SJCRH30 (cell line): ENCODE data around the gene EXOC2. TPM values are rescaled to one million over a fixed set of nuclear protein-coding genes. Genes with fewer than 3 reads are reported as not detected.
A peak's percentile ranks its signal among the peaks of the same experiment; 100 is the strongest.
"Not testable (repeated sequence)": the region's sequence is repeated elsewhere in the genome, so short reads cannot be mapped to it uniquely, and the experiment has no call there.

Experiments
- DNase-seq, 2 experiments: peaks; one replicate each; pipeline ENCODE4 v3.0.0-alpha.2; 2015 to 2020
- H3K27ac ChIP-seq: fragments of 250-450 bp; sonication (Bioruptor Pico); 2 replicates; pipeline ENCODE4 v1.5.1; 2020; ENCODE audit warnings: mild to moderate bottlenecking, moderate library complexity
- H3K27me3 ChIP-seq: fragments of 250-450 bp; sonication (Bioruptor Pico); 2 replicates; pipeline ENCODE4 v1.5.1; 2020; ENCODE audit warnings: mild to moderate bottlenecking, moderate library complexity
- H3K36me3 ChIP-seq: fragments of 250-450 bp; sonication (Bioruptor Pico); 2 replicates; pipeline ENCODE4 v1.5.1; 2020; ENCODE audit warnings: mild to moderate bottlenecking, moderate library complexity
- H3K4me1 ChIP-seq: fragments of 250-450 bp; sonication (Bioruptor Pico); 2 replicates; pipeline ENCODE4 v1.5.1; 2020; ENCODE audit warnings: mild to moderate bottlenecking, moderate library complexity
- H3K4me3 ChIP-seq: fragments of 250-450 bp; sonication (Bioruptor Pico); 2 replicates; pipeline ENCODE4 v1.5.1; 2020; ENCODE audit warnings: mild to moderate bottlenecking, moderate library complexity
- H3K9me3 ChIP-seq: fragments of 250-450 bp; sonication (Bioruptor Pico); replicated peaks from 2 replicates; pipeline ENCODE4 v1.5.1; 2020; ENCODE audit warnings: mild to moderate bottlenecking, moderate library complexity
- total RNA-seq: library from RNA; depleted of rRNA; stranded (reverse); fragments of >200 nt; shearing (Covaris generic); gene quantifications from 2 replicates; pipeline ENCODE4 v1.2.3, GENCODE V29; 2014

Gene EXOC2
- total RNA-seq, 1 experiment from 2014 or later: 22.3 TPM

GRCh38 chr6:571892-572291 is 121.0 kb downstream of the EXOC2 start:
- H3K4me3 ChIP-seq: no peak overlapping the region
- no peak overlapping the region for H3K27ac ChIP-seq

GRCh38 chr6:570825-571224 is 122.1 kb downstream of the EXOC2 start:
- Histone ChIP-seq H3K27ac (no peak overlapping the region), H3K9me3 (no peaks in the 10 kb centered on the region), H3K27me3 (no peaks in the 10 kb centered on the region), H3K36me3 (no peaks in the 10 kb centered on the region), H3K4me3 (no peak overlapping the region), H3K4me1 (no peaks in the 10 kb centered on the region)
- no peak for DNase-seq

More at GRCh38 chr6:571892-572291, 121.0 kb downstream of the EXOC2 start:
- Histone ChIP-seq H3K36me3 (no peaks in the 10 kb centered on the region), H3K9me3 (no peaks in the 10 kb centered on the region), H3K27me3 (no peaks in the 10 kb centered on the region), H3K4me1 (no peaks in the 10 kb centered on the region)
- DNase-seq: no peak

GRCh38 chr6:568954-569523 is 123.9 kb downstream of the EXOC2 start:
- Histone ChIP-seq H3K4me3 (no peak overlapping the region), H3K36me3 (no peaks in the 10 kb centered on the region), H3K9me3 (no peaks in the 10 kb centered on the region), H3K27ac (no peak overlapping the region), H3K4me1 (no peaks in the 10 kb centered on the region), H3K27me3 (no peaks in the 10 kb centered on the region)
- DNase-seq: no peak

- no peaks in the 10 kb centered on the region for H3K36me3 ChIP-seq
- no peak overlapping the region for H3K27ac ChIP-seq
- H3K9me3 ChIP-seq: no peaks in the 10 kb centered on the region
- no peak for DNase-seq
- H3K4me1 ChIP-seq: no peaks in the 10 kb centered on the region
- no peak overlapping the region for H3K4me3 ChIP-seq
- H3K27me3 ChIP-seq: no peaks in the 10 kb centered on the region
These were observed 124.9 kb downstream of the EXOC2 start for GRCh38 chr6:568085-568484.

GRCh38 chr6:563863-564262 is 129.1 kb downstream of the EXOC2 start:
- Histone ChIP-seq H3K36me3 (no peaks in the 10 kb centered on the region), H3K9me3 (no peaks in the 10 kb centered on the region), H3K27ac (no peak overlapping the region), H3K27me3 (no peaks in the 10 kb centered on the region), H3K4me3 (no peak overlapping the region), H3K4me1 (no peaks in the 10 kb centered on the region)
- no peak for DNase-seq

GRCh38 chr6:562052-562676 is 130.8 kb downstream of the EXOC2 start:
- no peak for DNase-seq
- Histone ChIP-seq H3K9me3 (no peaks in the 10 kb centered on the region), H3K27me3 (no peaks in the 10 kb centered on the region), H3K27ac (no peak overlapping the region), H3K36me3 (no peaks in the 10 kb centered on the region), H3K4me1 (no peaks in the 10 kb centered on the region), H3K4me3 (no peak overlapping the region)

GRCh38 chr6:561335-561734 is 131.6 kb downstream of the EXOC2 start:
- not testable (repeated sequence) for H3K36me3 ChIP-seq, H3K27ac ChIP-seq

GRCh38 chr6:558959-559358 is 134.0 kb downstream of the EXOC2 start:
- Histone ChIP-seq H3K9me3 (no peaks in the 10 kb centered on the region), H3K4me1 (no peaks in the 10 kb centered on the region), H3K27me3 (no peaks in the 10 kb centered on the region), H3K27ac (no peak overlapping the region), H3K4me3 (no peak overlapping the region), H3K36me3 (no peaks in the 10 kb centered on the region)
- no peak for DNase-seq

More at GRCh38 chr6:561335-561734, 131.6 kb downstream of the EXOC2 start:
- not testable (repeated sequence) for DNase-seq, H3K4me1 ChIP-seq, H3K9me3 ChIP-seq, H3K27me3 ChIP-seq, H3K4me3 ChIP-seq

GRCh38 chr6:558089-558488 is 134.8 kb downstream of the EXOC2 start:
- no peaks in the 10 kb centered on the region for H3K27me3 ChIP-seq
- no peaks in the 10 kb centered on the region for H3K9me3 ChIP-seq
- DNase-seq: peak in 1 of 2 experiments; percentile 0
- no peak overlapping the region for H3K27ac ChIP-seq
- H3K4me3 ChIP-seq: no peak overlapping the region
- H3K4me1 ChIP-seq: no peaks in the 10 kb centered on the region
- H3K36me3 ChIP-seq: no peaks in the 10 kb centered on the region

GRCh38 chr6:551829-552350 is 141.0 kb downstream of the EXOC2 start:
- DNase-seq: no peak
- H3K36me3 ChIP-seq: no peaks in the 10 kb centered on the region
- H3K4me1 ChIP-seq: no peaks in the 10 kb centered on the region
- H3K27ac ChIP-seq: no peak overlapping the region
- H3K9me3 ChIP-seq: no peaks in the 10 kb centered on the region
- H3K27me3 ChIP-seq: no peaks in the 10 kb centered on the region
- H3K4me3 ChIP-seq: no peak overlapping the region

- DNase-seq: peak; percentile 6 to 24
- no peaks in the 10 kb centered on the region for H3K36me3 ChIP-seq
- H3K27me3 ChIP-seq: no peaks in the 10 kb centered on the region
- no peaks in the 10 kb centered on the region for H3K4me1 ChIP-seq
- no peak overlapping the region for H3K4me3 ChIP-seq
- no peak overlapping the region for H3K27ac ChIP-seq
- H3K9me3 ChIP-seq: no peaks in the 10 kb centered on the region
These were observed 141.5 kb downstream of the EXOC2 start for GRCh38 chr6:551405-551804.

GRCh38 chr6:549906-550305 is 143.0 kb downstream of the EXOC2 start:
- H3K9me3 ChIP-seq: no peaks in the 10 kb centered on the region
- no peaks in the 10 kb centered on the region for H3K36me3 ChIP-seq
- H3K27me3 ChIP-seq: no peaks in the 10 kb centered on the region
- no peaks in the 10 kb centered on the region for H3K4me1 ChIP-seq
- no peak for DNase-seq
- H3K4me3 ChIP-seq: no peak overlapping the region
- H3K27ac ChIP-seq: no peak overlapping the region

GRCh38 chr6:548517-548916 is 144.4 kb downstream of the EXOC2 start:
- H3K27me3 ChIP-seq: no peaks in the 10 kb centered on the region
- H3K36me3 ChIP-seq: no peaks in the 10 kb centered on the region
- no peaks in the 10 kb centered on the region for H3K4me1 ChIP-seq
- DNase-seq: no peak
- H3K27ac ChIP-seq: no peak overlapping the region
- no peak overlapping the region for H3K4me3 ChIP-seq
- H3K9me3 ChIP-seq: no peaks in the 10 kb centered on the region

GRCh38 chr6:548091-548490 is 144.8 kb downstream of the EXOC2 start:
- Histone ChIP-seq H3K27me3 (no peaks in the 10 kb centered on the region), H3K27ac (no peak overlapping the region), H3K36me3 (no peaks in the 10 kb centered on the region), H3K9me3 (no peaks in the 10 kb centered on the region), H3K4me3 (no peak overlapping the region), H3K4me1 (no peaks in the 10 kb centered on the region)
- DNase-seq: no peak

- Histone ChIP-seq H3K4me3 (no peak overlapping the region), H3K27me3 (no peaks in the 10 kb centered on the region), H3K27ac (no peak overlapping the region), H3K9me3 (no peaks in the 10 kb centered on the region), H3K36me3 (no peaks in the 10 kb centered on the region), H3K4me1 (no peaks in the 10 kb centered on the region)
- no peak for DNase-seq
These were observed 152.4 kb downstream of the EXOC2 start for GRCh38 chr6:540490-540889.

GRCh38 chr6:537114-537513 is 155.8 kb downstream of the EXOC2 start:
- Histone ChIP-seq H3K4me1 (no peaks in the 10 kb centered on the region), H3K27ac (no peak overlapping the region), H3K9me3 (no peaks in the 10 kb centered on the region), H3K27me3 (no peaks in the 10 kb centered on the region), H3K36me3 (no peaks in the 10 kb centered on the region), H3K4me3 (no peak overlapping the region)
- DNase-seq: no peak
